ENCODE measurements around the gene ABHD6.
"Not testable (repeated sequence)": the region's sequence is repeated elsewhere in the genome, so short reads cannot be mapped to it uniquely, and the experiment has no call there.

ABHD6 gene

DNA sequence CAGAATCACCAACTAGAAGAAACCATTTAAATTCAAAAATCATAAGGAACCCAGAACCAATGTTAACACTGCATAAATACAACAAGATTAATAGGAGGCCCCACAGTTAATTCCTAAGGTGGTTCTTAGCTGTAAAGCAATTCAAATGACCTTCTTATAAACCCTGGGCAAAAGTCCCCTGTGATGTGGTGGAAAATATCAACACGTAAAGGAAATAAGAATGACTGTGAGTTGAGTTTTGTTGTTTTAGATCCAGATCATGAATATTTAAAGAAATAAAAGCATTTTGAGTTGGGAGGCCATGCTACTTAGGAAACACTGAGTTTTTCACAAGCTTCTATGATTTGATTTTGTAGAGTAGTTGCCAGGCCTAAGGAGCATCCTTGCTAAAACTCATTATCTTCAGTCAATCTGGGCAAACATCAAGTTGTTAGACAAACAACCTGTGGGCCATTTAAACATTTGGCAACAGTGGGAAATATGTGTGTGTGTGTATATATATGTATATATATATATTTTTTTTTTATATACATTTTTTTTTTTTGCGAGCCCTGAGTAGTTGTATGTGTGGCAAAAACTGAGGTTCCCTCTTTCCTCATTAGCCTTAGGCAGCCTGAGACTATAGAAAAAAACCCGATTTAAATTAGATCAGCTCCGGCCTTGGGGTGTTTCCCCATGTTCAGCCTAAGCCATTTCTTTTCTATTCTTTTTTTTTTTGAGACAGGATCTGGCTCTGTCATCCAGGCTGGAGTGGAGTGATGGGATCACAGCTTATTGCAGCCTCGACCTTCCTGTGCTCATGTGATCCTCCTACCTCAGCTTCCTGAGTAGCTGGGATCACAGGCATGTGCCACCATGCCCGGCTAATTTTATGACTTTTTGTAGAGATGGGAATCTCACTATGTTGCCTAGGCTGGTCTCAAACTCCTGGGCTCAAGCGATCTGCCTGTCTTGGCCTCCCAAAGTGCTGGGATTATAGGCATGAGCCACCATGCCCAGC, 87.1 kb downstream of the ABHD6 start:
- no peak for DNase-seq

DNA sequence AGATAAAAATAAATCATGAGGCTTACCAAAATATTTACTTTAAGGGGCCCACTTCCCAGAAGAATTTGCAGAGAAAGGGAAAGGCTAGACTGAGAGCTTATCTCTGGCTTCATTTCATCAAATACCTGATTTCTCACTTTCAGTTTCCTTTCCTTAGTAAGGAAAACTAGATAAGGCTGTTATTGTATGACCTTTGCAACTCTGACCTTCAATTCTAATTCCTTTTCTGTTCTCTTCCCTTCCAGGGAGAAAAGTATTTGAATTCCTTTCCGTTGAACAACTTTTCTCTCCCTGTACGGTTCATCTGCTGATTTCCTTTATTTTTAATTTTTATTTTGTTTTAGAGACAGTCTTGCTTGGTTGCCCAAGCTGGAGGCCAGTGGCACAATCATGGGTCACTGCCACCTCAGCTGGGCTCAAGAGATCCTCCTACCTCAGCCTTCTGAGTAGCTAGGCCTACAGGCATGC, 88.0 kb downstream of the ABHD6 start:
- peak; percentile 9 for DNase-seq

DNA sequence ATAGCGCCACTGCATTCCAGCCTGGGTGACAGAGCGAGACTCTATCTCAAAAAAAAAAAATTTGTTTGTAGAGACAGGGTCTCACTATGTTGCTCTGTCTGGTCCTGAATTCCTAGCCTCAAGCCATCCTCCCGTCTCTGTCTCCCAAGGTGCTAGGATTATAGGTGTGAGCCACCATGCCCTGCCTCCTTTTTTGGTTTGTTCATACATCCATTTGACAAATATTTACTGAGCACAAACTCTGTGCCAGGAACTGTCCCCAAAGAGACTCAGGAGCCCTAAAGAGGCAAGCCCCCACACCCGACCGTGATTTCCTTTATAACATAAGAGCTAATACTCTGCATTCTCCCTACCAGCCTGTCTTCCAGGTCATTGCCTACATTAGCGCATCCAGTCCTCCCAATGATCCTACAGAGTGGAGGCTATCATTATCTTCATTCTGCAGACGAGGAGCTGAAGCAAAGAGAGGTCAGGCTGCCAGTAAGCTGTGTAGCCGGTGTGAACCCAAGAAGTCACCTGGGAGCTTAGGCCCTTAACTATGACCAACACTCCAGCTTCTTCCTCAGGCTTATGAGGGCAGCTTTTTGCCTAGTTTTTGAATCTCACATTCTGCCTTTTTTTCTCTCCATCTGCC, 88.8 kb downstream of the ABHD6 start:
- no peak for DNase-seq

DNA sequence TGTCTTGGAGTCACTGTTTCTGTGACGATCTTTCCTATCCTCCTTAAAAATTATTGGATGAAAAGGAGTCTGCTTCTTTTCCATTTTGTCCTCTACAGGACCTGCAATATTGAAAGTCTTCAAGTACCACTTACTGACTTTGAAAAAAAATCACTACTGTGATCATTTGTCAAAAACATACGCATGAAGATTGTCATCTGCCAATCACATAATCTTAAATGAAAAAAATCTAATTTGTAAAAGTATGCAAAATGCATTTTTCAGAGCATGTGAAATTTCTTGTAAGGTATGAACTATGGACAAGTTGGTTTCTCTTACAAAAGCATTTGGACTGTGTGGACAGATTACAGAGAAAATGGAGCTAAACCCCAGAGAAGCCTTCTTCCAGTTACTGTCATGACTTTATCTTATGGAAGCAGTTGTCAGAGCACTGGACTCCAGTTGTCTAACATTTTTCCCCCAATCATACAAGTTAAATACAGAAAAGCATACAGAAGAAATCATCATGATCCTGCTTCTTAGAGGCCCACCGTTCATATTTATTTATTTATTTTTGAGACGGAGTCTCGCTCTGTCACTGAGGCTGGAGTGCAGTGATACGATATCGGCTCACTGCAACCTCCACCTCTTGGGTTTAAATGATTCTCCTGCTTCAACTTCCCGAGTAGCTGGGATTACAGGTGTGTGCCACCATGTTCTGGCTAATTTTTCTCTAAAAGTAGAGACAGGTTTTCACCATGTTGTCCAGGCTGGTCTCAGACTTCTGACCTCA, 91.7 kb downstream of the ABHD6 start:
- DNase-seq, result no peak

DNA sequence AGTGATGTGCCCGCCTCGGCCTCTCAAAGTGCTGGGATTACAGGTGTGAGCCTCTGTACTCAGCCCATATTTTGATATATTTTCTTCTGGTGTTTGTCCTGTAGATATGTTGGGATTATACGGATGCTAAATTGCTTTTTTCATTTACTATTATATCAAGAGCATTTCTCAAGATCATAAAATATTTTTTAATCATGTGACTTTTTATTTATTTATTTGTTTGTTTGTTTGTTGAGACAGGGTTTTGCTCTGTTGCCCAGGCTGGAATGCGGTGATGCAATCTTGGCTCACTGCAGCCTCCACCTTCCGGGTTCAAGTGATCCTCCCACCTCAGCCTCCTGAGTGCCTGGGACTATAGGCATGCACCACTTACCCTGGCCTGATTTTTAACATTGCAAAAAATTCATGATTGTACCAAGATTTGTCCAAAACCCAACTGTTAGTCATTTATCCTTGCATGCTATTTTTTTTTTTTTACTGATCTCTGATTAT, 92.4 kb downstream of the ABHD6 start:
- DNase-seq, result no peak

DNA sequence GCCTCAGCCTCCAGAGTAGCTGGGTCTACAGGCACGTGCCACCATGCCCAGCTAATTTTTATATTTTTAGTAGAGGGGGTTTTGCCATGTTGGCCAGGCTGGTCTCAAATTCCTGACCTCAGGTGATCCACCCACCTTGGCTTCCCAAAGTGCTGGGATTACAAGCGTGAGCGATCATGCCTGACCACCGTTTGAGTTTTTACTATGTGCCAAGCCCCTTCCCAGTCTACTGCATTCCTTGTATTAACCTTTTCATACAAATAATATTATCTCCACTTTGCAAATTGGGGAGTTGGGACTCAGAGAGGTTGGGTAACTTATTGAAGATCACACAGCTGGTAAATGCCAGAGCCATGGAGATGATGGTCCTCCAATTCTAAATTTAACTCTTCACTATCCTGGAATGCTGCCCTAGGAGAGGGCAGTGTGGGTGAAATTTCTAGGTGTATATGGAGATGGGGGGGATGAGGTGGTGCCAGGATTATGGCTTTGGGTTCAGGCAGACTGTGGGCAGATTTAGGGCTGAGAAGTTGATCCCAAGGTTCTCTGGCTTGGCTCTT, 94.1 kb downstream of the ABHD6 start:
- DNase-seq, result no peak

DNA sequence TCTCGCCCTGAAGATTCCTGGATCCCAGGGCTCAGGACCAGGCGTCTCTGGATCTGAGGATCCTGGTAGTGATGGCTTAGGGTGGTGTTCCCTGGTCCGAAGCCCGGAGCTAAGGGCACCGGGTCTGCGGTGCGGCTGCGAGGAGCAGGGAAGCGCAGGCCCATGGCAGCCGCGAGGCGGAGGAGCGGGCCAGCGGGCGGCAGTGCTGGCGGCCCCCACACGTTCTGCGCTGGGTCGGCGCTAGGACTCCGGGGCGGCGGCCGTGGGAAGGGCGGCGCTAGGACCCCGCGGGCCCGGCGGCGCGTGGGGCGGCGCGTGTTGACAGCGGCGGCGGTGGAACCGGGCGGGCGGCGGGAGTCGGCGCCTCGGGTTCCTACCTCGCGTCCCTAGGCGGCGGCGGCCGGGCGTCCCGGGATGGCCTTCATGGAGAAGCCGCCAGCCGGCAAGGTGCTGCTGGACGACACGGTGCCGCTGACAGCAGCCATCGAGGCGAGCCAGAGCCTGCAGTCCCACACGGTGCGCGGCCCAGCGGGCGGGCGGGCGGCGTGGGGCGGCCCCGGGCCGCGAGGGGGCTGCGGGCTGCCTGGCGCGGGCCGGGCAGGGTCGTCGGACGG, 95.1 kb downstream of the ABHD6 start, which contains the start of gene PXK:
Gene PXK (plus strand): TSS at position 318 of the 614 bp plus-strand sequence. CDS start 97 bp downstream, at position 415.
- peak; percentile 86 for DNase-seq

DNA sequence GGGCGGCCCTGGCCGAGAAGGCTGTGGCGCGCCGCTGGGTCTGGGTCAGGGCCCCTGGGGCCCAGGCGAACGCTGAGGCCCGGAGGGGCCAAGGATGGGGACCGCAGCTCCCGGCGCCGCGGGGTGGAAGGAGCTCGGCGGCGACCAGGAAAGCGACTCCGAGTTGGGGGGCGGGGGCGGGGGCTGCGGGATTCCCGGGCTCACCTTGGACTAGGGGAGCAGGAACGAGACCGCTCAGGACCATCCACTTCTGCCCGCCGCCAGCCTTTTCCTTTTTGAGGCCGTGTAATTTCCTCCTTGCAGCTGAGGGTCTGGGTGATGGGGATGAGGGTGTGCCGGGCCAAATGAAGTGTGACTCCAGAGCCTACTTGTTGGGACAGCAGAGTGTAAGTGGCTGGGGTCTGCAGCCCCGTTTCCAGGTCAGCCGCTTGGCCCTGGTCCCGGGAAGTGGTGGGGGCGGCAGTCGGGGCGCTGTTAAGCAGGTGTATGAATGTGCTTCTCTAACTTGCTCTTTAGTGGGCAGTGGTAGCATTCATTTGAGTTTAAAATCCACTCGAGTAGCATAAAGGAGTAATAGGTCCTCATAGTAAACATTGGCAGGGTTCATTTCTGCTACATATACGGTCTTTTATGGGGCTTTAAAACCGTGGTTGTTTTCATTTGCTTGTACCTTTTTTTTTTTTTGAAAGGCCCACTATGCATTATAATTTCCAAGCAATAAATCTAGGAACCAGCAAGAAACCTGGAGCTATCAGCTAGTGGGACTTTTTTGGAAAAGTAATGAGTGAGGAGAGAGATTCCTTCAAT, 95.8 kb downstream of the ABHD6 start:
- DNase-seq, result peak; percentile 19

DNA sequence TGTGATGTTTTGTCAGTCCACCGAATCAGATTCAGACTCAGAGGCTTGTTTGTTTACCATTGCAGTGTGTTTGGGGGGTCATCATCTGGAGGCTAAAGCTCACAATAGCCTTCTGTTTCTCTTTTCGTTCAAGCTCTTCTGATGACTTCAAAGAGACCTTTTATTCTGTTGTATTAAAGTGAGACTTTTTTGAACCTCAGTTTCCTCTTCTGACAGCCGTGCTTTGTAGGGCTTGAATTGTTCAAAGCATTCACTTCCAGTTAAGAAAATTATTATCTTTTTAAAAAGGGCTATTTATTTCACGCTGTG, 96.4 kb downstream of the ABHD6 start:
- DNase-seq, result no peak

DNA sequence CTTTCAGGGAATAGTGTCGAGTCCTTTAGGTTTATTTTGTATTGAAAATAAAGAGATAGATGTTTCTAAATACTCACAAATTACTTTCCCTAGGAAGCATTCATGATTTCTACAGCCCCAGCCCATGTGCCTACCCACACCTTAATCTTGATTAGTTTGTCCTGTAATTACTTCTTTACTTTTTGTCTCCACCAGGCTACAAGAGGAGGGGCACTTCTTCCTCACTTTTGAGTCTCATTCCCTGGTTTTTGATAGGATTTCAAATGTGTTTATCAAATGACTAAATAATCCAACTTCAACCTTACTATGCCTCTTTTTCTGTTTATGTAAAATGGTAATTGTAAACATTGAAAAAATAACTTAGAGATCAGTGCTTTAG, 96.9 kb downstream of the ABHD6 start:
- no peak for DNase-seq

DNA sequence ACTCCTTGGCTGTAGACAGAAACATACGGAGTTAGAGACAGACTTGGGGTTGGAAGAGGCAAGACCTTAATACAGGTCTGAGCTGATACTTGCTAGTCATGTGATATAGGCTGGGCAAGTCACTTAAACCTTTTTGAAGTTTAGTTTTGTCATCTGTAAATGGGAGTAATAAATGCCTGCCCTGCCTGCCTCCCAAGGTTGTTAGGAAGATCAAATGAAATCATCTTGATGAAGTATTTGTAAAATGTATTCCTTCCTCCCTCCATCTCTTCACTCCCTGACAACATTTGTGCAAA, 98.0 kb downstream of the ABHD6 start:
- no peak for DNase-seq

DNA sequence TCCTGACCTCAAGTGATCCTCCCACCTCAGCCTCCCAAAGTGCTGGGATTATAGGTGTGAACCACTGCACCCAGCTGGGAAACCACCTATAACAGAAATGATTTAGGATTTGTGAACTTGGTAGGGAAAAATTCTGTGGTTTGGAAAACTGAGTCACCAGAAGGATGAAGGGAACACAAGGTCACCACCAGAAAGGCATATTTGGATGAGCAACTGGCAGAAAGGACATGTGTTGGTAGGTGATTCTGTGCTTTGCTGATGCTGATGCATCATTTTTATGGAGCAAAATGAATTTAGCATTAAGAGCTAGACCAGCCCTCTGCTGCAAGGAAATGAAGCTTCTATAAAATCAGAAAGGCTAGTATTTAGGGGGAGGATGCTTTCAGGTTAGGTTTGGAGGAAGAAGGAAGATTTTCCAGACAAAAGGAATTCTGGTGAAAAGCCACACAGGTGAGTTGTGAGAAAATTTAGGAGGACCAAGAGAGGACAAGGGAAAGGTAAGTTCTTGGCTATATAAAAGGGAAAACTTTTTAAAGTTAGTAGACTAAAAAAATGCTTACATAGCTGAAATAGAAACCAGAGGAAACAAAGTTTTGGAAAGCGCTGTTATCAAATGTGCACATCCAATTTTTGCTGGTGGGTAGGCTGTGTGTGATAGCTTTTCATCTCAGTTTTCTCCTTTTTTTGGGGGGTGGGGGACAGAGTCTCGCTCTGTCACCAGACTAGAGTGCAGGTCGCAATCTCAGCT, 98.7 kb downstream of the ABHD6 start:
- DNase-seq, result peak; percentile 78

DNA sequence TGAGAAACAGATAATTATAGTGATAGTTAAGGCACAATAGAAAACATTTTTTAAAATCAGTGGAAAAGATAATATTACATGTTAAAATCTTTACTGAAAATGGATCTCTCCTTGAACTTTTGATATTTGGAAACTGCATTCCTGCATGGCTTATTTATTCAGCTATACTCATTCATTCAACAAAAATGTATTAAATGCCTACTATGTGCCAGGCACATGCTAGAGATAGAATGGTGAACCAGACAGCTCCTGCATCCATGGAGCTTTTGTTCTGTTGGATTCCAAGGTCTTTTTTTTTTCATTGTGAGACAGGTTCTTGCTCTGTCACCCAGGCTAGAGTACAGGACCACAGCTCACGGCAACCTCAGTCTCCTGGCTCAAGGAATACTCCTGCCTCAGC, 99.6 kb downstream of the ABHD6 start:
- no peak for DNase-seq

DNA sequence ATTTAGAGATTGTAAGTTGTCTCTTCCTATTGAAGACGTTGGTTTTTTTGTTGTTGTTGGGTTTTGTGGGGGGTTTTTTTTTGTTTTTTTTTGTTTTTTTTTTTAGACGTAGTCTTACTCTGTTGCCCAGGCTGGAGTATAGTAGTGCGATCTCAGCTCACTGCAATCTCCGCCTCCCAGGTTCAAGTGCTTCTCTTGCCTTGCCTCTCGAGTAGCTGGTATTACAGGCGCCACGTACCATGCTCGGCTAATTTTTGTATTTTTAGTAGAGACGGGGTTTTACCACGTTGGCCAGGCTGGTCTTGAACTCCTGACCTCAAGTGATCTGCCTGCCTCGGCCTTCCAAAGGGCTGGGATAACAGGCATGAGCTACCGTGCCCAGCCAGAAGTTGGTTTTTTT, 101.6 kb downstream of the ABHD6 start:
- DNase-seq, result not testable (repeated sequence)

DNA sequence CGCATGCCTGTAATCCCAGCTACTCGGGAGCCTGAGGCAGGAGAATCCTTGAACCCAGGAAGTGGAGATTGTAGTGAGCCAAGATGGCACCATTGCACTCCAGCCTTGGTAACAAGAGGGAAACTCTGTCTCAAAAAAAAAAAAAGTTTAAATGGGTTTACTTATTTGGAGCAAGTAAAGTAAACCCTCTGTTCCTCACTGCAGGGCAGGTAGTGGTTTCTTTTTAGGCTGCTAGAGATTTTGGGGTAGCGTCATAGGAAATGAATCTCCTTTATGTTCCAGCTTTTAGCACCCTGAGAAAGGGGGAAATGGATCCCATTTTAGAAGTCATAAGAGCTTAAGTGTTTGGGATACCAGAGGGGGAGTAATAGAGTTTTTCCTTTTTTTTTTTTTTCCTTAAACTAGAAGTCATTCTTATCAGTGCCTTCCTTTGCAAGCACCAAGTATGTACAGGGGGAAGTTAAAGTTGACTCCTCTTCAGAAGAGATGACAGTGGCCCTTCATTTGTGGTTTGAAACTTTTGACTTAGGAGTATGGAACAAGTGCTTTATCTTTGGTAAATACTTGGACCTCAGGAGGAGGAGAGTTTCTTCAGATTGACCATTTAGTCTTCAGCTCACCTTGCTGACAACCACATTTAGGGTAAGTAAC, 103.1 kb downstream of the ABHD6 start:
- no peak for DNase-seq

DNA sequence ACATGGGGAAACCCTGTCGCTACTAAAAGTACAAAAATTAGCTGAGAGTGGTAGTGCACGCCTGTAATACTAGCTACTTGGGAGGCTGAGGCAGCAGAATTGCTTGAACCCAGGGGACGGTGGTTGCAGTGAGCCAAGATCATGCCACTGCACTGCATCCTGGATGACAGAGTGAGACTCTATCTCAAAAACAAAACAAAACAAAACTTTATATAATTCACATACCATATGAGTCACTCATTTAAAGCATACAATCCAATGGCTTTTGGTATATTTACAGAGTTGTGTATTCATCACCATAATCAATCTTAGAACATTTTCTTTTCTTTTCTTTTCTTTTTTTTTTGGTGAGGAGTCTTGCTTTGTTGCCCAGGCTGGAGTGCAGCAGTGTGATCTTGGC, 103.8 kb downstream of the ABHD6 start:
- DNase-seq, result peak; percentile 46

DNA sequence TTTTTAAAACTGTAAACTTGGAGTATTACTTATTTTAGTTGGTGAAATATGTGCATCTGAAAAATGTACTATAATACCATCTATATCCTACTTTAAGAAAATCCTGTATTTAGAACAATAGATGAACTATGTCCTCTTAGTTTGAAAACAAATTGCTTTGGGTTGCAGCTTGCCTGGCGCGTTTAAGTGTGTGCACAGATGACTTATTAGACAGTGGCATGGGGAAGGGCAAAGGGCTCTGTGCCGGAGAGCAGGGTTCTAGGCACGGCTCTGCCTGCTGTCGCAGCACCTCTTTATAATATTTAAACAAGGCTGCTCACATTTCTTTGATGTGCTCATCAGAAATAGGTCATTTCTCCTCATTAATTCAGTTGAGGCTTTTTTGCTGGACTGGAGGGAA, 105.1 kb downstream of the ABHD6 start:
- no peak for DNase-seq

Measured in fibroblast of skin of scalp (primary cell).